Measurements from ENCODE around the gene LRFN5.
"Not testable (repeated sequence)": the region's sequence is repeated elsewhere in the genome, so short reads cannot be mapped to it uniquely, and the experiment has no call there.

The LRFN5 gene

GRCh38 chr14:41674511-41674971 lies 67.9 kb downstream of the LRFN5 start:
- not testable (repeated sequence) for H3K4me1 ChIP-seq (ENCODE audit: control insufficient read depth, insufficient read depth, low read length); H3K27me3 ChIP-seq (ENCODE audit: control insufficient read depth, insufficient read depth, low read length); H3K36me3 ChIP-seq (ENCODE audit: control insufficient read depth, insufficient read depth, low read length); H3K9ac ChIP-seq (ENCODE audit: low read length); H3K27ac ChIP-seq (ENCODE audit: low read depth, low read length); H3K4me3 ChIP-seq (ENCODE audit: low read depth, low read length); H3K9me3 ChIP-seq (ENCODE audit: control insufficient read depth, insufficient read depth, low read depth, low read length)

- no peak overlapping the region for H3K27ac ChIP-seq (ENCODE audit: low read depth, low read length)
- no peak overlapping the region for H3K4me3 ChIP-seq (ENCODE audit: low read depth, low read length)
- H3K27me3 ChIP-seq (ENCODE audit: control insufficient read depth, insufficient read depth, low read length), result no peaks in the 10 kb centered on the region
- H3K36me3 ChIP-seq (ENCODE audit: control insufficient read depth, insufficient read depth, low read length), result no peaks in the 10 kb centered on the region
- H3K4me1 ChIP-seq (ENCODE audit: control insufficient read depth, insufficient read depth, low read length), result peaks cover 11% of the 10 kb centered on the region; the same call in 1 of the 2 replicates
- H3K9ac ChIP-seq (ENCODE audit: low read length), result no peak overlapping the region
- no peaks in the 10 kb centered on the region for H3K9me3 ChIP-seq (ENCODE audit: control insufficient read depth, insufficient read depth, low read depth, low read length)
Observed at GRCh38 chr14:41699486-41699885, 92.8 kb downstream of the LRFN5 start.

GRCh38 chr14:41718477-41719166 lies 111.9 kb downstream of the LRFN5 start:
- Histone ChIP-seq H3K4me3 (ENCODE audit: low read depth, low read length) (no peak overlapping the region), H3K4me1 (ENCODE audit: control insufficient read depth, insufficient read depth, low read length) (no peaks in the 10 kb centered on the region), H3K27me3 (ENCODE audit: control insufficient read depth, insufficient read depth, low read length) (no peaks in the 10 kb centered on the region), H3K9ac (ENCODE audit: low read length) (no peak overlapping the region), H3K27ac (ENCODE audit: low read depth, low read length) (no peak overlapping the region), H3K36me3 (ENCODE audit: control insufficient read depth, insufficient read depth, low read length) (no peaks in the 10 kb centered on the region), H3K9me3 (ENCODE audit: control insufficient read depth, insufficient read depth, low read depth, low read length) (no peaks in the 10 kb centered on the region)

- Histone ChIP-seq H3K4me3 (ENCODE audit: low read depth, low read length) (no peak overlapping the region), H3K4me1 (ENCODE audit: control insufficient read depth, insufficient read depth, low read length) (no peaks in the 10 kb centered on the region), H3K9me3 (ENCODE audit: control insufficient read depth, insufficient read depth, low read depth, low read length) (peaks cover 4% of the 10 kb centered on the region; the same call in 1 of the 2 replicates), H3K36me3 (ENCODE audit: control insufficient read depth, insufficient read depth, low read length) (no peaks in the 10 kb centered on the region), H3K9ac (ENCODE audit: low read length) (no peak overlapping the region), H3K27ac (ENCODE audit: low read depth, low read length) (no peak overlapping the region), H3K27me3 (ENCODE audit: control insufficient read depth, insufficient read depth, low read length) (no peaks in the 10 kb centered on the region)
Observed at GRCh38 chr14:41739203-41739602, 132.5 kb downstream of the LRFN5 start.

- Histone ChIP-seq H3K36me3 (ENCODE audit: control insufficient read depth, insufficient read depth, low read length) (no peaks in the 10 kb centered on the region), H3K9ac (ENCODE audit: low read length) (no peak overlapping the region), H3K27me3 (ENCODE audit: control insufficient read depth, insufficient read depth, low read length) (no peaks in the 10 kb centered on the region), H3K4me3 (ENCODE audit: low read depth, low read length) (no peak overlapping the region), H3K4me1 (ENCODE audit: control insufficient read depth, insufficient read depth, low read length) (no peaks in the 10 kb centered on the region), H3K27ac (ENCODE audit: low read depth, low read length) (no peak overlapping the region), H3K9me3 (ENCODE audit: control insufficient read depth, insufficient read depth, low read depth, low read length) (no peaks in the 10 kb centered on the region; the same call in 1 of the 2 replicates)
Observed at GRCh38 chr14:41743140-41743539, 136.5 kb downstream of the LRFN5 start.

- Histone ChIP-seq H3K4me1 (ENCODE audit: control insufficient read depth, insufficient read depth, low read length) (no peaks in the 10 kb centered on the region), H3K9me3 (ENCODE audit: control insufficient read depth, insufficient read depth, low read depth, low read length) (no peaks in the 10 kb centered on the region; the same call in 1 of the 2 replicates), H3K9ac (ENCODE audit: low read length) (no peak overlapping the region), H3K4me3 (ENCODE audit: low read depth, low read length) (no peak overlapping the region), H3K27ac (ENCODE audit: low read depth, low read length) (no peak overlapping the region), H3K36me3 (ENCODE audit: control insufficient read depth, insufficient read depth, low read length) (no peaks in the 10 kb centered on the region), H3K27me3 (ENCODE audit: control insufficient read depth, insufficient read depth, low read length) (no peaks in the 10 kb centered on the region)
Observed at GRCh38 chr14:41749429-41749828, 142.8 kb downstream of the LRFN5 start.

GRCh38 chr14:41750575-41750974 lies 143.9 kb downstream of the LRFN5 start:
- H3K9ac ChIP-seq (ENCODE audit: low read length); H3K4me1 ChIP-seq (ENCODE audit: control insufficient read depth, insufficient read depth, low read length); H3K9me3 ChIP-seq (ENCODE audit: control insufficient read depth, insufficient read depth, low read depth, low read length); H3K36me3 ChIP-seq (ENCODE audit: control insufficient read depth, insufficient read depth, low read length); H3K4me3 ChIP-seq (ENCODE audit: low read depth, low read length); H3K27ac ChIP-seq (ENCODE audit: low read depth, low read length); H3K27me3 ChIP-seq (ENCODE audit: control insufficient read depth, insufficient read depth, low read length): not testable (repeated sequence)

- Histone ChIP-seq H3K4me1 (ENCODE audit: control insufficient read depth, insufficient read depth, low read length) (no peaks in the 10 kb centered on the region), H3K27ac (ENCODE audit: low read depth, low read length) (no peak overlapping the region), H3K27me3 (ENCODE audit: control insufficient read depth, insufficient read depth, low read length) (no peaks in the 10 kb centered on the region), H3K4me3 (ENCODE audit: low read depth, low read length) (no peak overlapping the region), H3K9ac (ENCODE audit: low read length) (no peak overlapping the region), H3K9me3 (ENCODE audit: control insufficient read depth, insufficient read depth, low read depth, low read length) (no peaks in the 10 kb centered on the region), H3K36me3 (ENCODE audit: control insufficient read depth, insufficient read depth, low read length) (no peaks in the 10 kb centered on the region)
Observed at GRCh38 chr14:41758011-41758665, 151.5 kb downstream of the LRFN5 start.

GRCh38 chr14:41761204-41761603 lies 154.5 kb downstream of the LRFN5 start:
- Histone ChIP-seq H3K4me1 (ENCODE audit: control insufficient read depth, insufficient read depth, low read length) (no peaks in the 10 kb centered on the region), H3K9me3 (ENCODE audit: control insufficient read depth, insufficient read depth, low read depth, low read length) (no peaks in the 10 kb centered on the region), H3K9ac (ENCODE audit: low read length) (no peak overlapping the region), H3K4me3 (ENCODE audit: low read depth, low read length) (no peak overlapping the region), H3K36me3 (ENCODE audit: control insufficient read depth, insufficient read depth, low read length) (no peaks in the 10 kb centered on the region), H3K27me3 (ENCODE audit: control insufficient read depth, insufficient read depth, low read length) (no peaks in the 10 kb centered on the region), H3K27ac (ENCODE audit: low read depth, low read length) (no peak overlapping the region)

- no peak overlapping the region for H3K9ac ChIP-seq (ENCODE audit: low read length)
- H3K27me3 ChIP-seq (ENCODE audit: control insufficient read depth, insufficient read depth, low read length), result no peaks in the 10 kb centered on the region
- H3K36me3 ChIP-seq (ENCODE audit: control insufficient read depth, insufficient read depth, low read length), result no peaks in the 10 kb centered on the region; the same call in 1 of the 2 replicates
- H3K27ac ChIP-seq (ENCODE audit: low read depth, low read length), result no peak overlapping the region
- 0 out of 2 replicates have a peak, but pooled peaks cover 5% of the 10 kb centered on the region for H3K9me3 ChIP-seq (ENCODE audit: control insufficient read depth, insufficient read depth, low read depth, low read length)
- H3K4me3 ChIP-seq (ENCODE audit: low read depth, low read length), result no peak overlapping the region
- no peaks in the 10 kb centered on the region for H3K4me1 ChIP-seq (ENCODE audit: control insufficient read depth, insufficient read depth, low read length)
Observed at GRCh38 chr14:41766772-41767171, 160.1 kb downstream of the LRFN5 start.

GRCh38 chr14:41773536-41774279 lies 167.0 kb downstream of the LRFN5 start:
- no peaks in the 10 kb centered on the region for H3K4me1 ChIP-seq (ENCODE audit: control insufficient read depth, insufficient read depth, low read length)
- 0 out of 2 replicates have a peak, but pooled peaks cover 5% of the 10 kb centered on the region for H3K9me3 ChIP-seq (ENCODE audit: control insufficient read depth, insufficient read depth, low read depth, low read length)
- H3K36me3 ChIP-seq (ENCODE audit: control insufficient read depth, insufficient read depth, low read length), result no peaks in the 10 kb centered on the region; the same call in 1 of the 2 replicates
- H3K4me3 ChIP-seq (ENCODE audit: low read depth, low read length), result no peak overlapping the region
- H3K27me3 ChIP-seq (ENCODE audit: control insufficient read depth, insufficient read depth, low read length), result no peaks in the 10 kb centered on the region
- H3K27ac ChIP-seq (ENCODE audit: low read depth, low read length), result no peak overlapping the region
- no peak overlapping the region for H3K9ac ChIP-seq (ENCODE audit: low read length)

All from HUES6 (cell line).